Activated CD8-positive, alpha-beta T cell treated with anti-CD3 and anti-CD28 coated beads for 36 hours (primary cell): Measurements from ENCODE around the gene SLC4A3. TPM values are rescaled to one million over a fixed set of nuclear protein-coding genes. Genes with fewer than 3 reads are reported as not detected.

Experiments
- ATAC-seq: fragments of 200-7000 bp; cut with Tn5 transposase; one replicate; pipeline ENCODE4 v1.10.0; 2021; ENCODE audit warnings: mild to moderate bottlenecking, moderate library complexity
- CTCF ChIA-PET: fragments of 350-600 bp; sonication (Branson Sonifier 250); formaldehyde crosslinking; loops from one replicate; lab custom pipeline; 2021; ENCODE audit warnings: antibody characterized with exemption; lab: Charles Lee
- POLR2A ChIA-PET: fragments of 350-600 bp; sonication (Branson Sonifier 250); formaldehyde crosslinking; loops from one replicate; lab custom pipeline; 2021; ENCODE audit warnings: antibody characterized with exemption; lab: Charles Lee
- DNase-seq: peaks from one replicate; pipeline ENCODE4 v3.0.0-alpha.2; 2020
- H3K27ac Mint-ChIP-seq: one replicate; pipeline ENCODE4 v1.8.0; 2021; ENCODE audit warnings: mild to moderate bottlenecking, mixed read lengths
- H3K27me3 Mint-ChIP-seq: one replicate; pipeline ENCODE4 v1.8.0; 2021; ENCODE audit warnings: mixed read lengths
- H3K36me3 Mint-ChIP-seq: one replicate; pipeline ENCODE4 v1.8.0; 2021; ENCODE audit warnings: low read depth, mixed read lengths
- H3K4me1 Mint-ChIP-seq: one replicate; pipeline ENCODE4 v1.8.0; 2021; ENCODE audit warnings: low read depth, mixed read lengths
- H3K4me3 Mint-ChIP-seq: one replicate; pipeline ENCODE4 v1.8.0; 2021; ENCODE audit warnings: mild to moderate bottlenecking, moderate library complexity, mixed read lengths
- H3K9me3 Mint-ChIP-seq: one replicate; pipeline ENCODE4 v1.8.0; 2021; ENCODE audit warnings: mixed read lengths
- CTCF ChIP-seq: fragments of 200-600 bp; IDR thresholded peaks from one replicate; pipeline ENCODE4 v1.8.0; 2022; ENCODE audit warnings: antibody characterized with exemption, mild to moderate bottlenecking
- intact Hi-C: fragments of 100-400 bp; cut with micrococcal nuclease; formaldehyde crosslinking; loops from one replicate; pipeline ENCODE4 v1.10.0; 2022
- total RNA-seq, 2 experiments: library from RNA; stranded (reverse); gene quantifications; one replicate each; pipeline ENCODE4 v1.2.3, GENCODE V29; 2021

The SLC4A3 gene
- total RNA-seq, 2 experiments from 2014 or later = not detected

DNA sequence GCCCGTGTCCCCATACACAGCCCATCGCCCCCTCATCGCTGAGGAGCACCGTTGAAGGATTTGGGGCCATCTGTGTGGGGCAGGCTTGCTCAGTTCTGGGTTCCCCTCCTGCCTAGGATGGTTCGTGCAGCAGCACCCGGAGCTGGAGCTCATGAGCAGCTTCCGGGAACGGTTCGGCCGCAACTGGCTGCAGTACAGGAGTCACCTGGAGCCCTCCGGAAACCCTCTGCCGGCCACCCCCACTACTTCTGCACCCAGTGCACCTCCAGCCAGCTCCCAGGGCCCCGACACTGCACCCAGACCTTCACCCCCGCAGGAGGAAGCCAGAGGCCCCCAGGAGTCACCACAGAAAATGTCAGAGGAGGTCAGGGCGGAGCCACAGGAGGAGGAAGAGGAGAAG, 19.5 kb upstream of the SLC4A3 start:
- no peak for TF ChIP-seq CTCF
- ATAC-seq (no peak), DNase-seq (no peak)
- H3K4me3 Mint-ChIP-seq = no peak overlapping the region
- no peak overlapping the region for H3K27ac Mint-ChIP-seq
- peaks cover 27% of the 10 kb centered on the region for H3K36me3 Mint-ChIP-seq
- peaks cover 13% of the 10 kb centered on the region for H3K4me1 Mint-ChIP-seq
- ChIA-PET CTCF (interaction anchor here (1.2 kb wide), 1 partner anchor 35 kb away, joined by 3 read pairs; no protein-coding TSS in a partner anchor), POLR2A (no interaction called here)
- intact Hi-C loops = no loop called here
- no peaks in the 10 kb centered on the region for H3K27me3 Mint-ChIP-seq
- H3K9me3 Mint-ChIP-seq = no peaks in the 10 kb centered on the region

DNA sequence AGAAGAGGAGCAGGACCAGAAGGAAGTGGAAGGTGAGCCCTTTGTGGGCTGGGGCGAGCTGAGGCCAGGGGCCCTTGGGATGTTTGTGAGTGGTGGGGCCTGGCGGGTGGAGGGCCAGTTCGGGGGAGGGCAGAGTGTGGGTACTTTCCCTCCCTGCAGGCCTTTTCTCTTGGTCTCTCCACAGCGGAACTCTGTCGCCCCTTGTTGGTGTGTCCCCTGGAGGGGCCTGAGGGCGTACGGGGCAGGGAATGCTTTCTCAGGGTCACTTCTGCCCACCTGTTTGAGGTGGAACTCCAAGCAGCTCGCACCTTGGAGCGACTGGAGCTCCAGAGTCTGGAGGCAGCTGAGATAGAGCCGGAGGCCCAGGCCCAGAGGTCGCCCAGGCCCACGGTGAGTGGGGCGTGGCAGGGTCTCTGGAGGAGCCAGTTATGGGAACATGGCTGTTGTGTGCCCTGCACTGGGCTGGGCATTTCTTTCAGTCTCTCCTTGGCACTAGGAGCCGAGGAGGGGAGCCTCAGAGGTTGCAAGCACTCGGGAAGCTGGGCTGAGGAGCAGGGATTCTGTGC, 18.9 kb upstream of the SLC4A3 start:
- Mint-ChIP-seq H3K36me3 (peaks cover 27% of the 10 kb centered on the region), H3K4me1 (peaks cover 15% of the 10 kb centered on the region), H3K27ac (no peak overlapping the region), H3K4me3 (no peak overlapping the region), H3K27me3 (no peaks in the 10 kb centered on the region), H3K9me3 (no peaks in the 10 kb centered on the region)
- ATAC-seq (no peak), DNase-seq (no peak)
- ChIA-PET POLR2A (no interaction called here), CTCF (interaction anchor here (1.2 kb wide), 1 partner anchor 35 kb away, joined by 3 read pairs; no protein-coding TSS in a partner anchor)
- TF ChIP-seq CTCF = no peak
- intact Hi-C loops = no loop called here

DNA sequence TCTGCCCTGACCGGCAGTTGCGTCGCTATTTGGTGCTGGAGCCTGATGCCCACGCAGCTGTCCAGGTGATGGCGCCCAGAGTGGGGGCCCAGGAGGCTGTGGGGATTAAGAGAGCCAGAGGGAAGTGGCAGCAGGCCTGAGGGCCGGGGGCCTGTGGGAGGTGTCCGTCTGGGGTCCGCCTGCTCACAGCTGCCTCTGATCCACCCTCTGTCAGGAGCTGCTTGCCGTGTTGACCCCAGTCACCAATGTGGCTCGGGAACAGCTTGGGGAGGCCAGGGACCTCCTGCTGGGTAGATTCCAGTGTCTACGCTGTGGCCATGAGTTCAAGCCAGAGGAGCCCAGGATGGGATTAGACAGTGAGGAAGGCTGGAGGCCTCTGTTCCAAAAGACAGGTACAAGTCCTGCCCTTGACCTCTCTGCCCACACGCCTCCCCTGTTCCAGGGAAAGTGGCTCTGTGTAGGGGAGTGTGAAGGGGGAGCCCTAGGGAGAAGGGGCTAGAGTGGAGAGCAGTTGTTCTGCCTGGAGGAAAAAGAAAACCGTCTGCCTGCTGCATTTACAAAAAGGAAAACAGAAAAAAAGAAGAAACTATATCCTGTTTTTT, 18.2 kb upstream of the SLC4A3 start:
- peaks cover 15% of the 10 kb centered on the region for H3K4me1 Mint-ChIP-seq
- CTCF ChIA-PET = interaction anchor here (1.2 kb wide), 1 partner anchor 34 kb away, joined by 3 read pairs; no protein-coding TSS in a partner anchor
- intact Hi-C loops = no loop called here

DNA sequence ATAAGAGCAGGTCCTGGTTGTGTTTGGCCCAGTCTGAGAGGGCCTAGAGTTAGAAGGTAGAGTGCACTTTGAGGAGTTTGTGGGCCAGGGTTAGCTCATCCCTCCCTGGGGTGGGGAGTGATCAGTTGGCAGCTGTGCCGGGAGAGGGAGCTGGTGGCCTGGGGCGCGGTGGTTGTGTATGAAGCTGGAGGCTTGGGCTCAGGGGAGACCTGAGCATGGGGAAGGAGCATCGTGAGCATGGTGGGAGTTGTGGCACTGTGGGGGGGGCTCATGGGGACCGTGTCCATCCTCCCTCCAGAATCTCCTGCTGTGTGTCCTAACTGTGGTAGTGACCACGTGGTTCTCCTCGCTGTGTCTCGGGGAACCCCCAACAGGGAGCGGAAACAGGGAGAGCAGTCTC, 16.1 kb upstream of the SLC4A3 start:
- ChIA-PET CTCF (no interaction called here), POLR2A (no interaction called here)
- H3K27me3 Mint-ChIP-seq = no peaks in the 10 kb centered on the region
- no peaks in the 10 kb centered on the region for H3K9me3 Mint-ChIP-seq
- ATAC-seq (no peak), DNase-seq (no peak)
- no peak overlapping the region for H3K27ac Mint-ChIP-seq
- intact Hi-C loops = no loop called here
- TF ChIP-seq CTCF = no peak
- H3K4me1 Mint-ChIP-seq = peaks cover 15% of the 10 kb centered on the region
- peaks cover 21% of the 10 kb centered on the region for H3K36me3 Mint-ChIP-seq
- no peak overlapping the region for H3K4me3 Mint-ChIP-seq

More for the DNA sequence above, 18.2 kb upstream of the SLC4A3 start:
- DNase-seq (no peak), ATAC-seq (no peak)
- no peaks in the 10 kb centered on the region for H3K9me3 Mint-ChIP-seq
- H3K27me3 Mint-ChIP-seq = no peaks in the 10 kb centered on the region
- H3K27ac Mint-ChIP-seq = no peak overlapping the region
- POLR2A ChIA-PET = no interaction called here
- no peak for TF ChIP-seq CTCF
- peaks cover 22% of the 10 kb centered on the region for H3K36me3 Mint-ChIP-seq
- H3K4me3 Mint-ChIP-seq = no peak overlapping the region

DNA sequence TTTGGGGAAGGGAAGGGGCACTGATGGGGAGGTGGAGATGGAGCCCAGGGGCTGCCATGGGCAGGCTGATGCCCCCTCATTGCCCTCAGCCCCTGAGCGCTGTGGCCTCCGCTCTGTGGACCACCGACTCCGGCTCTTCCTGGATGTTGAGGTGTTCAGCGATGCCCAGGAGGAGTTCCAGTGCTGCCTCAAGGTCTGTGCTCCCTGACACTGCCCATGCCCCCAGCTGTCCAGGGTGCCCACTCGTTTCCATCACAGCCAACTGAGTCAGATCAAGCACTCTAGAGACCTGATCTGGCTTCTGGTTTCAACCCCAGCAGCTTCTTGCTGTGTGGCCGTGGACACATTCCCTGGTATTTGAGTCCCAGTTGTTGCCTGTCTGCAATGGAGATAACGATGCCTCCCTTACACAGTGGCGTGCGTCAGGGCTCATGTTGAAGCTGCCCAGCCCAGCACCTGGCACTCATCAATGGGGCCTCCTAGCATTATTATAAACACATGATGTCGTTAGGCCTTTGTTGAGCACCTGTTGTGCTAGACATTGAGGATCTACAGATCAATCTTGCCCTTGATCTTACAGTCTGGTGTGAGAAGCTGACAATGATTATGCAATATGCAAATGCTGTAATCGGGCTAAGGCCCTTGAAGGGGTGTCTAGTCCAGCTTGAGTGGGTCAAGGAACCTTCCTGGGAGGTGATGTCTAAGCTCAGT, 15.4 kb upstream of the SLC4A3 start:
- DNase-seq = no peak
- Mint-ChIP-seq H3K27me3 (no peaks in the 10 kb centered on the region), H3K9me3 (no peaks in the 10 kb centered on the region), H3K4me3 (no peak overlapping the region), H3K4me1 (peaks cover 15% of the 10 kb centered on the region), H3K36me3 (peaks cover 20% of the 10 kb centered on the region), H3K27ac (peak overlapping the region; percentile 4)
- TF ChIP-seq CTCF = no peak
- ChIA-PET CTCF (interaction anchor here (1.2 kb wide), 1 partner anchor 52 kb away, joined by 3 read pairs; no protein-coding TSS in a partner anchor), POLR2A (no interaction called here)
- intact Hi-C loops = no loop called here
- ATAC-seq = no peak
